Pancreas (tissue), 10 donors: Measurements from ENCODE around the gene SRPRA. TPM values are rescaled to one million over a fixed set of nuclear protein-coding genes. Genes with fewer than 3 reads are reported as not detected.

Experiments
- ATAC-seq, 4 donors: fragments of 200-7000 bp; cut with Tn5 transposase; one replicate each; pipeline versions ENCODE4 v1.8.0 to v1.9.1; 2020; ENCODE audit warnings: mild to moderate bottlenecking in 4 of 4, moderate library complexity in 4 of 4
- DNase-seq, 6 donors: peaks; one replicate each; pipeline ENCODE4 v3.0.0-alpha.2; 2020
- FAIRE-seq: peaks from 2 replicates; lab custom pipeline; 2012; peaks lifted over from hg19 to GRCh38; lab: Jason Lieb, UNC
- H3K27ac ChIP-seq, 4 donors: fragments of 200-600 bp; sonication (generic); 1 replicate in 3 of 4; 2 replicates in 1 of 4; pipeline versions ENCODE4 v1.5.0 to v1.8.0; 2020
- H3K27me3 ChIP-seq, 4 donors: fragments of 200-600 bp; one replicate each; pipeline ENCODE4 v1.8.0; 2021
- H3K36me3 ChIP-seq, 3 donors: fragments of 200-600 bp; sonication (generic) in 1 of 3; one replicate each; pipeline versions ENCODE4 v1.5.0 to v1.8.0; 2020 to 2021
- H3K4me1 ChIP-seq, 3 donors: fragments of 200-600 bp; one replicate each; pipeline ENCODE4 v1.8.0; 2021
- H3K4me3 ChIP-seq, 4 donors: fragments of 200-600 bp; sonication (generic) in 2 of 4; one replicate each; pipeline versions ENCODE4 v1.5.0 to v1.8.0; 2020 to 2021
- H3K9me3 ChIP-seq, 4 donors: fragments of 200-600 bp; one replicate each; pipeline ENCODE4 v1.8.0; 2021
- WGBS, 2 donors: extraction: QIAGEN DNeasy Blood & Tissue Kit; methylation state at CpG; one replicate each; pipeline ENCODE4 v1.1.7; 2013; 5-methylcytosine and 5-hydroxymethylcytosine counted together
- intact Hi-C, 3 donors: fragments of 100-400 bp; cut with DNase I; formaldehyde crosslinking; loops; one replicate each; pipeline versions ENCODE4 v1.11.1 to v1.14.2; 2022
- polyA plus RNA-seq, 2 donors: library from polyadenylated mRNA; stranded (reverse); fragments of 200-250 nt; gene quantifications; one replicate each; pipeline ENCODE4 v1.2.3, GENCODE V29; 2013
- total RNA-seq, 6 donors: library from RNA; stranded (reverse); fragmentation: NEBNext Ultra II Directional in 4 of 6; extraction: Animal tissue kit (Norgen Biotek cat#: 25700) in 4 of 6; gene quantifications; one replicate each; pipeline versions ENCODE4 v1.2.1 to v1.2.4, GENCODE V29; 2021 to 2023
- TF ChIP-seq, protein P1 (sequence below), 4 donors: fragments of 200-600 bp; sonication (generic) in 3 of 4; IDR thresholded peaks; one replicate each; pipeline versions ENCODE4 v1.5.0 to v1.8.0; 2021; ENCODE audit warnings: antibody characterized with exemption in 4 of 4
- donor health status: healthy with polysubstance abuse.
- donor health status: DM: no; HTN: no; CAD: no; lungs with moderate emphysema.
- donor health status: DM: no; HTN: no; CAD: no.
- donor health status: control.
- donor health status: control.
- donor health status: Bipolar disorder and iron deficiency.
- donor health status: DM: yes; HTN: yes; CAD: no.
- donor health status: DM: no; HTN: no; CAD: no.
- donor health status: DM: no; HTN: no; CAD: no.
- donor health status: DM: yes; HTN: yes; CAD: no.

The SRPRA gene
- total and polyA plus RNA-seq, 8 donors = 76.5 to 178 (median 152) TPM

DNA sequence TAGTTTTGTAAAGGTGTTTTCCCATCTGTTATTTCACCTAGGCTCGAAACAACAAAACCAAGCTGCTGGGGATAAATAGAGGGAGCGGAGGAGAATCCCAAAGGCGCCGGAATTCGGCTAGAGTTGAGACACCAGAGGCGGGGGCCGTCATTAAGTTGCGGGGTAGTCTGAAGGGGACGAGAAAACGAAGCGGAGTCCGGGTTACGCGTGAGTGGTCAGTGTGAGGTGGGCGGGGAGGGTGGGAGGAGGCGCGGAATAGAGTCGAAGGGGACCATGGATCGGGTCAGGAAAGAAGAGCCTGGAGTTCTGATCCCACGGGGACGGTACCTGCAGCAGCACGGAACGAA is 361 bp downstream of the SRPRA start:
- peaks cover 15 to 39% (median 36%) of the 10 kb centered on the region in 3 donors for H3K36me3 ChIP-seq
- H3K9me3 ChIP-seq = no peaks in the 10 kb centered on the region
- peak overlapping the region; percentile 83 to 90 (median 88) for H3K27ac ChIP-seq
- no peaks in the 10 kb centered on the region for H3K27me3 ChIP-seq
- TF ChIP-seq, protein P1, sequence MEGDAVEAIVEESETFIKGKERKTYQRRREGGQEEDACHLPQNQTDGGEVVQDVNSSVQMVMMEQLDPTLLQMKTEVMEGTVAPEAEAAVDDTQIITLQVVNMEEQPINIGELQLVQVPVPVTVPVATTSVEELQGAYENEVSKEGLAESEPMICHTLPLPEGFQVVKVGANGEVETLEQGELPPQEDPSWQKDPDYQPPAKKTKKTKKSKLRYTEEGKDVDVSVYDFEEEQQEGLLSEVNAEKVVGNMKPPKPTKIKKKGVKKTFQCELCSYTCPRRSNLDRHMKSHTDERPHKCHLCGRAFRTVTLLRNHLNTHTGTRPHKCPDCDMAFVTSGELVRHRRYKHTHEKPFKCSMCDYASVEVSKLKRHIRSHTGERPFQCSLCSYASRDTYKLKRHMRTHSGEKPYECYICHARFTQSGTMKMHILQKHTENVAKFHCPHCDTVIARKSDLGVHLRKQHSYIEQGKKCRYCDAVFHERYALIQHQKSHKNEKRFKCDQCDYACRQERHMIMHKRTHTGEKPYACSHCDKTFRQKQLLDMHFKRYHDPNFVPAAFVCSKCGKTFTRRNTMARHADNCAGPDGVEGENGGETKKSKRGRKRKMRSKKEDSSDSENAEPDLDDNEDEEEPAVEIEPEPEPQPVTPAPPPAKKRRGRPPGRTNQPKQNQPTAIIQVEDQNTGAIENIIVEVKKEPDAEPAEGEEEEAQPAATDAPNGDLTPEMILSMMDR (IDR thresholded peaks at IDR 0.05) = no peak
- DNase-seq (peak in 2 of 6 donors; percentile 29 to 35), ATAC-seq (peak; percentile 8 to 18 (median 10)), FAIRE-seq (no peak)
- WGBS, 2 donors = 0 to 1% methylated on average over 23 of the region's 23 CpGs
- H3K4me3 ChIP-seq = peak overlapping the region; percentile 52 to 84 (median 76)
- H3K4me1 ChIP-seq = peaks cover 4 to 12% (median 10%) of the 10 kb centered on the region in 3 donors
- intact Hi-C loops = no loop called here

DNA sequence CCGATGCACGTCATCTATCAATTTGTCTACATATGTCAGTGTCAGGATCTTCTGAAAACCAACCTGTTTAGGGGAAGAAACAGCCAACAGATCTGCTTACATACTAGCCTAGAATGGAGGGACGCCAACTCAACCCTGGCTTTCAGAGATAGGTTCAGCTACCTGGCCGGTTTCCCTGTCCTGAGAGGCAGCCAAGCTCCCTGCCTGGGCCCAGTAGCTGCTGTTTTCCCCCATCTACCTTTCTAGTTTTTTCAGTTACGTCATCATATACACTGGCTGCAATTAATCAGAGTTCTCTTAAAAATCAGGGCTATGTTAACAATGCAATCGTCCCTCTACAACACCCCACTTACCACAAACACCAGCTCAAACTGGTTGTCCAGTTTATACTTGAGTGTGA is 1.0 kb downstream of the SRPRA start:
- intact Hi-C loops = no loop called here
- DNase-seq = peak; percentile 64 to 90 (median 84)
- ATAC-seq = peak; percentile 49 to 59 (median 52)
- 19 to 29% methylated on average over 6 of the region's 6 CpGs for WGBS, 2 donors
- FAIRE-seq = no peak
- H3K4me3 ChIP-seq = peak overlapping the region; percentile 52 to 84 (median 76)
- H3K27ac ChIP-seq = peak overlapping the region; percentile 83 to 90 (median 88)
- H3K27me3 ChIP-seq = no peaks in the 10 kb centered on the region
- TF ChIP-seq, protein P1 (IDR thresholded peaks at IDR 0.05) = no peak
- peaks cover 17 to 45% (median 41%) of the 10 kb centered on the region in 3 donors for H3K36me3 ChIP-seq
- H3K9me3 ChIP-seq = no peaks in the 10 kb centered on the region
- peaks cover 4 to 12% (median 10%) of the 10 kb centered on the region in 3 donors for H3K4me1 ChIP-seq

DNA sequence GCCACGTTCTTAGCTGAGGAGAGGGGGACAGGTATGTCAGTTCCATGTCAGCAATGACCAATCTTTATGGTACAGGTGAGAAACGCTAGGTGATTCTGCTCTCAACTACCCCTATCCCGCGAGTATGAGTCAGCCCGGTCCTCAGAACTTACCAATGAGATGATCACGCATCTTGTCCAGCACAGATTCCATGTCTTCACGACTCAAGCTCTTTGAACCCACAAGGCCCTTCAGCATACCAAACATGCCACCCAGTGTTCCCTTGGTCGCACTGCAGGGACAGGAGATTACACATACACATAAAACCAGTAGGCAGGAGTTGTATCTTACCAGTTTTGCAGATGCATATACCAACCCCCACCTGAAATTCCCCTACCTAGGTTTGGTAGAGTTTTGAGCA is 2.9 kb downstream of the SRPRA start:
- Histone ChIP-seq H3K4me3 (no peak overlapping the region), H3K27ac (no peak overlapping the region), H3K4me1 (peaks cover 4 to 12% (median 10%) of the 10 kb centered on the region in 3 donors), H3K27me3 (no peaks in the 10 kb centered on the region), H3K36me3 (peaks cover 17 to 54% (median 44%) of the 10 kb centered on the region in 3 donors), H3K9me3 (no peaks in the 10 kb centered on the region)
- DNase-seq (no peak), FAIRE-seq (no peak), ATAC-seq (no peak)
- TF ChIP-seq, protein P1 (IDR thresholded peaks at IDR 0.05) = no peak
- intact Hi-C loops = no loop called here
- 75 to 83% methylated on average over 8 of the region's 8 CpGs for WGBS, 2 donors

DNA sequence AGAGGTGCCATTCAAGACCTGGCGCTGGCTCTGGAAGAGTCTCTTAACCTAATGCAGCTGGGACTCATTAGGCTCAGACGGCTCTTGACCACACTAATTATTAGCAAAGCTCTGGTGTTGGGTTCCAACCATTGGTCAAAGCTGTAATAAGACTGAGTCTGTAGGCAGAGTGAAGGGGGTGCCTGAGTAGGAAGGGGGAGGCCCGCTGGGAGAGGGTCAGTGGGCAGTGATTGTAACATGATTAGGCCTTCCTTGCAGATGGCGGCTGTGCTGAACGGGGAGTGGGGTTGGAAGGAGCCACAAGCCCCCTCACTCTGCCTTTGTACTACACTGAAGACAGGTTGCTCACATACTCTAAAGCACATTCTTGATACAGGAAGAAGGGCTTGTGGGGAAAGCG is 5.2 kb downstream of the SRPRA start:
- no peak for ATAC-seq
- Histone ChIP-seq H3K36me3 (peaks cover 17 to 54% (median 44%) of the 10 kb centered on the region in 3 donors), H3K4me3 (no peak overlapping the region), H3K27me3 (no peaks in the 10 kb centered on the region), H3K4me1 (peaks cover 0 to 10% (median 6%) of the 10 kb centered on the region in 3 donors), H3K27ac (no peak overlapping the region), H3K9me3 (no peaks in the 10 kb centered on the region)
- no peak for FAIRE-seq
- WGBS, 2 donors = 86% methylated on average over 6 of the region's 6 CpGs
- TF ChIP-seq, protein P1 (IDR thresholded peaks at IDR 0.05) = no peak
- intact Hi-C loops = no loop called here
- no peak for DNase-seq

DNA sequence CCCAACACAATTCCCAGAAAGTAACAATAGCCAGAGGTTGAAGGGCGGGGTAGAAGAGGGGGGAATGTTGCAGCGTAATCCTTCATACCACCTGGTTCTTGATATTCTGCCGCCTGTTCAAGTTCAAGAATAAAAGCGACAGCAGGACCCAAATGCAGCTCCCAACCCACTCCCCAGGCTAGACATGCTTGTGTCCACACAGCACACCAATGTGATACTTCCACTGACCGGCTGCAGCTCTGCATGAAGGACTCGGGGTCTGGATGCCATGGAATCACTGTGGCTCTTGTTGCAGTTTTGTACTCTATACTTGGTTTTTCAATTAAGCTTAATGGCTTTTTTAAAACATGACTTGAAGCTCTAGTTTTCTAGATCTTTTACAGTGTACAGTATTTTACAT is 6.5 kb downstream of the SRPRA start:
- FAIRE-seq = no peak
- H3K4me1 ChIP-seq = peaks cover 0 to 5% (median 0%) of the 10 kb centered on the region in 3 donors
- H3K4me3 ChIP-seq = no peak overlapping the region
- H3K27me3 ChIP-seq = no peaks in the 10 kb centered on the region
- TF ChIP-seq, protein P1 (IDR thresholded peaks at IDR 0.05) = no peak
- DNase-seq = no peak
- no peaks in the 10 kb centered on the region for H3K9me3 ChIP-seq
- intact Hi-C loops = no loop called here
- no peak overlapping the region for H3K27ac ChIP-seq
- ATAC-seq = no peak
- WGBS, 2 donors = 93 to 94% methylated on average over 6 of the region's 6 CpGs
- peaks cover 17 to 54% (median 44%) of the 10 kb centered on the region in 3 donors for H3K36me3 ChIP-seq
